Kidney tubule cell (primary cell): ENCODE data around the gene NPIPB8.
"Not testable (repeated sequence)": the region's sequence is repeated elsewhere in the genome, so short reads cannot be mapped to it uniquely, and the experiment has no call there.

Experiments
- DNase-seq: peaks from one replicate; pipeline ENCODE4 v3.0.0-alpha.2; 2018; ENCODE audit warnings: low spot score

The NPIPB8 gene

GRCh38 chr16:28636093-28636823, 1.6 kb upstream of the NPIPB8 start:
- peak; percentile 83 for DNase-seq

- DNase-seq: not testable (repeated sequence)
Measured at GRCh38 chr16:28638359-28638758, 494 bp downstream of the NPIPB8 start.

GRCh38 chr16:28639959-28640358, 2.1 kb downstream of the NPIPB8 start:
- DNase-seq: not testable (repeated sequence)

DNA sequence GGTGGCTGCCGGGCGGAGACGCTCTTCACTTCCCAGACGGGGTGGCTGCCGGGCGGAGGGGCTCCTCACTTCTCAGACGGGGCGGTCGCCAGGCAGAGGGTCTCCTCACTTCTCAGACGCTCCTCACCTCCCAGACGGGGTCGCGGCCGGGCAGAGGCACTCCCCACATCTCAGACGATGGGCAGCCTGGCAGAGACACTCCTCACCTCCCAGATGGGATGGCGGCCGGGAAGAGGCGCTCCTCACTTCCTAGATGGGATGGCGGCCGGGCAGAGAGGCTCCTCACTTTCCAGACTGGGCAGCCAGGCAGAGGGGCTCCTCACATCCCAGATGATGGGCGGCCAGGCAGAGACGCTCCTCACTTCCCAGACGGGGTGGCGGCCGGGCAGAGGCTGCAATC, 28.4 kb downstream of the NPIPB8 start:
- DNase-seq: not testable (repeated sequence)

GRCh38 chr16:28667480-28667879, 29.6 kb downstream of the NPIPB8 start:
- not testable (repeated sequence) for DNase-seq

DNA sequence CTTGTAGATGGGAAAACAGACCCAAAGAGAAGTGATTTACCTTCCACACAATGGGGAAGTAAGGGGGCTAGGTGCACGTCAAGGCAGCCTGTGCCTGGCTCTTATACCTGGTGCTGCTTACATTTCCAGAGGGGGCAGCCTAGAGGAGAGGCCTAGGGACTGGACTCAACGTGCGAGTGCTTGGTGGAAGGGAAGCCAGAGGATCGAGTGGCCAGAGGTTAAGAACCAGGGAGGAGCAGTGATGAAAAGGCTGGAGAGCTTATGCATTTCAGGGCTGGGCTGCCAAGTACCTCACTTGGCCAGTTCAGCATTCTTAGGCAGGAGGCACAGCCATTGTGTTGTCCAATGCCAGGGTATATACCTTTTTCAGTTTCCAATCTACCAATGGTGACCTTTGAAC, 30.3 kb downstream of the NPIPB8 start:
- not testable (repeated sequence) for DNase-seq

DNA sequence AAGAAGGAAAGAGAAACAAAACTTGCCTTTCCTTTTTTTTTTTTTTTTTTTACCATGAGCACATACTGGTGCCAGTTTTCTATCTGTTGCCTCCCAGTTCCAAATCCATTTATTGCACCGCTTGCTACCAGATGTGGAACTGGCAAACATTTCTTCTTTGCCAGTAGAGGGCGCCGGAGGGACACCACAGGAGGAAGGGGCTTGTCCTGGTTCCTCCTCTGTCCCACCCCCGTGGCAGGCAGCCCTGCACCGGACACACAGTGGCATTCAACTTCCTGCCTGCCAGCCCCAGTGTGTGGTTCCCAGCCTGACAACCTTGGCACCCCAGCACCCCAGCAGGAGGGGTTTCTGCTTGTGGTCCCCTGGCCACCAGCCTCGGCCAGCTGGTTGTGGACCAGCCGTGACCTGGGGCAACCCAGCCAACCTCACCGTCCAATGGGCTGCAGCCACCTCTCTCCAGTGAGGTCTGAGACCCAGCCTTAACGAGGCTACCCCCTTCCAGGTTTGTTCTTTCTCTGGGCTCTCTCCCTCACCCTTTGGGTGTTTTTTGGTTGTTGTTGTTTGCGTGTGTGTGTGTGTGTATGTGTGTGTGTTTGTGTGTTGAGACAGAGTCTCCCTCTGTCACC, 50.6 kb downstream of the NPIPB8 start:
- not testable (repeated sequence) for DNase-seq

GRCh38 chr16:28689425-28689824, 51.6 kb downstream of the NPIPB8 start:
- DNase-seq: not testable (repeated sequence)

- not testable (repeated sequence) for DNase-seq
Measured at GRCh38 chr16:28691722-28692121, 53.9 kb downstream of the NPIPB8 start.

DNA sequence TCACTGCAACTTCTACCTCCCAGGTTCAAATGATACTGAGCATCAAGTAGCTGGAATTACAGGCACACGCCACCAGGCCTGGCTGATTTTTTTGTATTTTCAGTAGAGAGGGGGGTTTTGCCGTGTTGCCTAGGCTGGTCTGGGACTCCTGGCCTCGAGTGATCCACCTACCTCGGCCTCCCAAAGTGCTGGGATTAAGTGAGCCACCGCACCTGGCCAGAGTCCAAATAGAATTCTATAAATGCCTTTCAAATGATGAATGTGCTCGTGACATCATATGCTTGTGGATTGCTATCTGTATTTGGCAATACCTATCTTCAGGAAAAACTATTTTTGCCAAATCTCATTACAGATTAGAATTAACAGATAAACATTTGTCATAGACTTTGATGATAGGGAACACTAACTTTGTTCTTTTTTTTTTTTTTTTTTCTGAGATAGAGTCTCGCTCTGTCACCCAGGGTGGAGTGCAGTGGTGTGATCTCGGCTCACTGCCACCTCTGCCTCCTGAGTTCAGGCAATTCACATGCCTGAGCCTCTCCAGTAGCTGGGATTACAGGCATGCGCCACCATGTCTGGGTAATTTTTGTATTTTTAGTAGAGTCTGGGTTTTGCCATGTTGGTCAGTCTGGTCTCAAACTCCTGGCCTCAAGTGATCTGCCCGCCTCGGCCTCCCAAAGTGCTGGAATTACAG, 55.5 kb downstream of the NPIPB8 start:
- DNase-seq: not testable (repeated sequence)

GRCh38 chr16:28699792-28700191, 61.9 kb downstream of the NPIPB8 start:
- not testable (repeated sequence) for DNase-seq

- DNase-seq: not testable (repeated sequence)
Measured at GRCh38 chr16:28700349-28700748, 62.5 kb downstream of the NPIPB8 start.

DNA sequence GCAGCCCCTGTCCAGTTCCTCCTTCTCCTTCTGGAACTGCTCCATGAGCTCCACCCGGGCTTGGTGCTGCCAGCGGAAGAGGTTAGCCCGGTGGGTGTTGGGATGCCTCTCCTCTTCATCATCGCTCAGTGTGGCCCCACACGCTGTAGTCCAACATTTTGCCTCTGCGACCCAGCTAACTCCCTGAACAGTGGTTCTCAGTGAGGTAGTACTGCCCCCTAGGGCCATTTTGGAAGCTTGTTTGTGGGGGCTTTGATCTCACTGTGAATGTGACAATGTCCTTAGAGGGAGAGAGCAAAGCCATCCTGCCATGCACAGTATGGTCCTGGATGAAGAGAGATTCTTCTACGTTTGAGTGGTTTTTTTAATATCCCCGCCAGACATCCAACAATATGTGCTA, 63.5 kb downstream of the NPIPB8 start:
- DNase-seq: not testable (repeated sequence)

- DNase-seq: not testable (repeated sequence)
Measured at GRCh38 chr16:28704246-28704645, 66.4 kb downstream of the NPIPB8 start.
